Right hindlimb (tissue), 1 donor: ENCODE results near the gene FLNC.

Experiments
- DNase-seq: peaks from one replicate; pipeline ENCODE4 v3.0.0-alpha.2; 2018

The FLNC gene

GRCh38 chr7:128846781-128847444 lies 16.7 kb downstream of the FLNC start:
- DNase-seq: no peak

GRCh38 chr7:128847721-128848211 lies 17.6 kb downstream of the FLNC start:
- no peak for DNase-seq

- no peak for DNase-seq
Observed at GRCh38 chr7:128848289-128849155, 18.3 kb downstream of the FLNC start.

GRCh38 chr7:128849156-128849515 lies 18.9 kb downstream of the FLNC start:
- DNase-seq: no peak

GRCh38 chr7:128849804-128850490 lies 19.7 kb downstream of the FLNC start:
- no peak for DNase-seq

- DNase-seq: no peak
Observed at GRCh38 chr7:128852537-128853254, 22.5 kb downstream of the FLNC start.

- DNase-seq: no peak
Observed at GRCh38 chr7:128853799-128854198, 23.6 kb downstream of the FLNC start.

GRCh38 chr7:128854396-128854795 lies 24.2 kb downstream of the FLNC start:
- no peak for DNase-seq

GRCh38 chr7:128855559-128855958 lies 25.4 kb downstream of the FLNC start:
- DNase-seq: no peak

GRCh38 chr7:128856001-128856718 lies 26.0 kb downstream of the FLNC start:
- DNase-seq: no peak

- no peak for DNase-seq
Observed at GRCh38 chr7:128858380-128859231, 28.4 kb downstream of the FLNC start.

- DNase-seq: no peak
Observed at GRCh38 chr7:128859232-128860157, 29.3 kb downstream of the FLNC start.

GRCh38 chr7:128860158-128861073 lies 30.2 kb downstream of the FLNC start:
- no peak for DNase-seq

- DNase-seq: no peak
Observed at GRCh38 chr7:128861957-128862570, 31.9 kb downstream of the FLNC start.

GRCh38 chr7:128862571-128863432 lies 32.6 kb downstream of the FLNC start, which contains the start of gene ATP6V1F:
Gene ATP6V1F, plus strand, starts transcription at chr7:128862856. Its CDS starts 49 bp downstream, at chr7:128862905.
- DNase-seq: peak; percentile 100

- DNase-seq: no peak
Observed at GRCh38 chr7:128863433-128863989, 33.3 kb downstream of the FLNC start.

GRCh38 chr7:128865303-128865702 lies 35.1 kb downstream of the FLNC start:
- DNase-seq: no peak
